Inflammatory macrophage (primary cell): ENCODE data around the gene COL27A1.
"Not testable (repeated sequence)": the region's sequence is repeated elsewhere in the genome, so short reads cannot be mapped to it uniquely, and the experiment has no call there.

Experiments
- DNase-seq, 2 donors: peaks; one replicate each; pipeline ENCODE4 v3.0.0-alpha.2; 2020 to 2022

COL27A1 gene

DNA sequence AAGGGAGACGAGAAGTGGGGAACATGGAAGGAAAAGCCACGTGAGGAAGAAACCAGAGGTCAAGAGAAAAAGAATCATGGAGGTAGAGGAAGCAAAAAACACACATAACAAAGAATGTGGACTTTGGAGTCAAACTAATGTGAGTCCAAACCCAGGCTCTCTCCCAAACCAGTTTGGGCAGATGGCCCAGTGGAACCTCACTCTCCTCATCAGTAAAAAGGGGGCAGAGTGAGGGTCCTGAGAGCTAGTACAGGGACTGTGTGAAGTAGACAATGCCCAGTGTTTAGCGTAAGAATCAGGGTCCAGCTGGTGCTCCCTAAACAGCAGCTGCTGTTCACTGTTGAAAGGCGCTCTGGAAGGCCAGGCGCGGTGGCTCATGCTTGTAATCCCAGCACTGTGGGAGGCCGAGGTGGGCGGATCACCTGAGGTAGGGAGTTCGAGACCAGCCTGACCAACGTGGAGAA lies 173.1 kb downstream of the COL27A1 start:
- not testable (repeated sequence) for DNase-seq

DNA sequence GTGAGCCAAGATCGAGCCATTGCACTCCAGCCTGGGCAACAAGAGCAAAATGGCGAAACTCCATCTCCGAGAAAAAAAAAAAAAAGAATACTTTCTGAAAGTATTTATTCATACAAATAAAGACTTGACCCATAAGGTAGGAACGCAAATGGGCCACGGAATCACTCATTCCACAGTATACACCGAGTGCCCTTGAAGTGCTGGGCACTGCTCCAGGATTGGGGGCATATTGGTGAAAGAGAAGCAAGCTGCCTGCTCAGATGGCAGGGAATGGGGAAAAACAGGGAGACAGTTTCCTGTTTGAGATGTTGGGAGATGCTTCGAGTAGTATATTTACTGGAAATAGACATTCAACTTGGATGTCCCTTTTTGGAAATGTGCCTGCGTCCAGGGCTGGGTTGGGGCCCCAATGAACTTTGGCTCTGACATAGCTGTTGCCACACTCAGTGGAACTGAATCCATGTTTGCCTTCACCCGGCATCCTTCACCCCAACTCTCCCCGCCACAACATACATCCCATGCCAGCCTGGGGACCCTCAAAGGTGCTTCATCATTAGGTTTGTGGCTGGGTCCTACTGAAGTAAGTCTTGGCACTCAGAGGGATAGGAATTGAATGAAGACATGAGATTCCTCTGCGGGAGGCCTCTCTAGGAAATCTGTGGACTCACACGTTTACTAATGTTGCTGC lies 173.7 kb downstream of the COL27A1 start:
- DNase-seq = not testable (repeated sequence)

DNA sequence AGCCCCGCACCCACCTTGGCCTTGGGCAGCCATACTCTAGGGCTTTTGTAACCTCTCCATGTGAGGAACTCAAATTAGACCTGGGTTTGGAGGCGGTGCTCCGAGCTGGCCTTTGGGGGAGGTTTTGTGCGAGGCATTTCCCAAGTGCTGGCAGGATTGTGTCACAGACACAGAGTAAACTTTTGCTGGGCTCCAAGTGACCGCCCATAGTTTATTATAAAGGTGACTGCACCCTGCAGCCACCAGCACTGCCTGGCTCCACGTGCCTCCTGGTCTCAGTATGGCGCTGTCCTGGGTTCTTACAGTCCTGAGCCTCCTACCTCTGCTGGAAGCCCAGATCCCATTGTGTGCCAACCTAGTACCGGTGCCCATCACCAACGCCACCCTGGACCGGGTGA lies 174.3 kb downstream of the COL27A1 start, which contains the start of gene ORM2:
ORM2 (plus strand) TSS at position 245 of the 398 bp plus-strand sequence; CDS start at position 281, 36 bp downstream.
- DNase-seq = not testable (repeated sequence)

DNA sequence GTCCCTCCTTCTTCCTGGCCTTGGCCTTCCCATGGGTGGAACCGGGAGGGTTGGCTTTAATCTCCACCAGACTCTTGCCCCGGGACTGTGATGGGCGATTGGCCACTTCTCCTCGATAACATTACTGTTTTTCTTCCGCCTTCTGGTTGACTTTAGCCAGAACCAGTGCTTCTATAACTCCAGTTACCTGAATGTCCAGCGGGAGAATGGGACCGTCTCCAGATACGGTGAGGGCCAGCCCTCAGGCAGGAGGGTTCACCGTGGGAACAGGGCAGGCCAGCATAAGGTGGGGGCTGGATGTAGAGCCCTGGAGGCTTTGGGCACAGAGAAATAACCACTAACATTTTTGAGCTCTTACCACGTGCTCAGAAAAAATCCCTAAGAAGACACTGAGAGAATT lies 175.3 kb downstream of the COL27A1 start:
- no peak for DNase-seq

- not testable (repeated sequence) for DNase-seq
Measured at GRCh38 chr9:114331229-114332195, 176.2 kb downstream of the COL27A1 start.

DNA sequence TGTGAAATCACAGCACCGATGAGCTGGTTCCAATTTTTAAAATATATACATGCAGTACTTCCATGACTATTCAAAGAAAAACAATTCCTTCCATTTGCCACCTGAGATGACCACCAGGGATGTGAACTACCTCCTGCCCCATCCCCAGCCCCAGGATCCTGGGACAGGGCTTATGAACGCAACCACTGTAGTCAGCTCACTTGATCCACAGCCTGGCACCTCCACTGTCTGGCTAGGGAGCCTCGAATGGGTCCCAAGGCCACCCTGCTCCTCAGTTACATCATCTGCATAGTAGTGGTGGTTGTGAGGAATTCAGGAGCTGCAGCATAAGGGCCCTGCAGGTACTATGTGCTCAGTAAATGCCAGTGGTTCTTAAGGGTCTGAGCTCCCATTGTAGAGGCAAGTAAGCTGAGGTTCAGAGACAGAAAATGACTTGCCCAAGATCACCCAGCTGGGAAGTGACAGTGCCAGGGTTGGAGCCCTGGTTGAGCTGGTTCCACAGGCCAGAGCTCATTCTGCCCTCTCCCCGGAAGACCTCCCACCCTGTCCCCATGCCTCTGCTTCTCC lies 177.2 kb downstream of the COL27A1 start:
- not testable (repeated sequence) for DNase-seq

DNA sequence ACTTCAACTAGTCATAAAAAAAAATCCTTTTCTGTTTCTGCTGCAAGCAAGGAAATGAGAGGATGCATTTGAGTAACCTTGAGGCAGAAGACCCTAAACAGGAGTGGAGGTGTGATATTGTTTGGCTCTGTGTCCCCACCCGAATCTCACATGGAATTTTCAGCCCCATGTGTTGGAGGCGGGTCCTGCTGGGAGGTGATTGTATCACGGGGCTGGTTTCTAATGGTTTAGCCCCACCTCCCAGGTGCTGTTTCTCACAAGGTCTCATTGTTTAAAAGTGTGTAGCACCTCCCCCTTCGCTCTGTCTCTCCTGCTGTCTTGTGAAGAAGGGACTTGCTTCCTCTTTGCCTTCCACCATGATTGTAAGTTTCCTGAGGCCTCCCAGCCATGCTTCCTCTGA lies 178.4 kb downstream of the COL27A1 start:
- not testable (repeated sequence) for DNase-seq

GRCh38 chr9:114334490-114334889 lies 179.2 kb downstream of the COL27A1 start:
- DNase-seq = no peak

GRCh38 chr9:114335745-114336144 lies 180.4 kb downstream of the COL27A1 start:
- no peak for DNase-seq

GRCh38 chr9:114336157-114336556 lies 180.8 kb downstream of the COL27A1 start:
- DNase-seq = no peak

DNA sequence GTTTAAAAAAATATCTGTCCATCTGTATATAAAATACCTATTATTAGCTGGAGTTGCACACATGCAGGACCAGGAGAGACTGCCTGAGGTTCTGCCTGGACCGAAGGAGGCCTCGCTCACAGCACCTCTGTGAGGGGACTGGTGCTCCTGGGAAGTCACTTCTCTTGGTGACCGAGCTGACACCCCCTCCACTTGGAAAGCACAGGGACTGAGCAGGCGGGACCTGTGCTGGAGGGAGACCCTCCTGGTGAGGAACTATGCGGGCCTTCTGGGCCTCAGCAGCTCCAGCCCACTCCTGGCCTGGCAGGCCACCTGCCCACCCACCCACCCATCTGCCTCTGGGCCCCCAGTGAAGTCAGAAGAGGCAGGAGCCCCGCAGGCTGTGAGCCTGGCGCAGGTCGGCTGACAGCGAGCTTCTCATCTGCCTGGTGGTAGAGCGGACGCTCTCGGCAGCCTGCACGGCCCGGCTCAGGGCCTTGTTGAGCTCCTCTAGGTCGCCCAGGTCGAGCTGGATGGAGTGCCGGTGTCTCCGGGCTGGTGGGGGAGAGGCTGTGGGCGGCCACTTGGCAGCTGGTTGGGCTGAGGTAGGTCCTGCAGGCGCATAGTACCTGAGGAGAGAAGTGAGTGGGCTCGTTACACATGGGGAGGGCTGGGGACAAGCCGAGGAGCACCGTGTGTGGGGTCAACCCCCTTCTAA lies 181.5 kb downstream of the COL27A1 start:
- DNase-seq = no peak

- DNase-seq = no peak
Measured at GRCh38 chr9:114338187-114338586, 182.8 kb downstream of the COL27A1 start.

GRCh38 chr9:114339130-114339908 lies 184.0 kb downstream of the COL27A1 start:
- DNase-seq = peak; percentile 66 to 70

DNA sequence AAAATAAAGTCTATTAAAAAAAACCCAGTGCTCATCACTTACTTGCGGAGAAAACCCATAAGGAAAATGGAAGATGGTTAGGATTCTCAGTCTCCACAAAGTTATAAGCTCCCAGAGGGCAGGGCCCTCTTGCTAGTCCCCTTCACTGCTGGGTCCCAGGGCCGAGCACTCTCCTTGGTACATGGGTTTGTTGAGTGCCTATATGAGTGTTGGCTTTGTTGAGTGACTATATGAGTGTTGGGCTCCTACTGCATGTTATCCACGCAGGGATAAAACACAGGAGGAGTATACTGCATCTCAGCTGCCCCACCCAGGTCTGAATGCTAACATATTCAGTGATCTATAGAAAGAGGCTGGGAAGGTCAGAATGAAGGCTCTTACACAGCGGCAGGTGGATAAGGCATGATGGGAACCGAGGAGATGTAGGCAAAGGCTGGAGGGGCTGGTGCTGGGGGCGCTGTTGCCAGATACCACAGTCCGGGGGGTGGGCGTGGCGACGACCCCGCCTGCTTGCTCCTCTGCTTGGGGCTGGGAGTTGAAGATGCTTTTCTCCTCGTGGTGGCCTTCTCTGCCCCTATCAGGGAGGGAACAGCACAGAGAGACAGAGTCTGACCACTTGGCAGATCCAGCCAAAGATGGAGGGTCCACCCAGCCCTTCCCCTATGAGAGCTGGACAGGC lies 186.0 kb downstream of the COL27A1 start:
- DNase-seq = no peak

DNA sequence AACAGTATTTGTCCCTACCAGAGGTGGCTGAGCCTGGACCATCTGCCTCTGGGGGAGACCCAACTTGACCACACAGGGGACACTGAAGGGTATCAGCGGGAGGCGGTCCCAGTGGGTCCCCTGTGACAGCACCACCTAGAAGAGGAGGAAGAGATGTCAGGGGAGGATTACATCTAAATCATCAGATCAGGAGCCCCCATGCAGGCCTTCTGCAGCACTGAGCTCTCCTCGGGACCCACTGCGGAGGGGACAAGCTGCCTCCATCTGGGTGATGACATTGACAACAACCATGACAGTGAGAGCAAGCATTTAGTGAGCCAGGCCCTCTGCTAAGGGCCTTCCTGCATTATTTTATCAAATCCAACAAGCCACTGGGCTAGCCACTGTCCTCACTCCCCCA lies 186.7 kb downstream of the COL27A1 start:
- DNase-seq = no peak

- no peak for DNase-seq
Measured at GRCh38 chr9:114342755-114343440, 187.6 kb downstream of the COL27A1 start.

GRCh38 chr9:114343471-114344187 lies 188.3 kb downstream of the COL27A1 start:
- DNase-seq = no peak

DNA sequence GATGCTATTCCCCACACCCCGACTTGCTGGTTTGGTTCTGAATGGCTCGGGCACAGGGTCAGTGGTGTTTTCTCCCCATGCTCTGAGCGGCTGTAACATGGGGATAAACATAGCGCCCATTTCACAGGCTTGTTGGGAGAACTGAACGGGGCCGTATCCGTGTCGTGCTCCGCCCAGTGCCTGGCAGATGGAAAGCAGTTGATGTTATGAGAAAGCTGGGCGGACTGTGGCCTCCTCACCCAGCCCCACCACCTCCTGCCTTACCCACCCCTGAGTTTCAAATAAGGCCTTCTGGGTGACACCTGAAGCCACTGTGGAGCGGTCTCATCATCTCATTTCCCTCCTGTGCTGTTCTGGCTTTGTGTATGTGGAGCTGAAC lies 188.8 kb downstream of the COL27A1 start:
- no peak for DNase-seq

- DNase-seq = no peak
Measured at GRCh38 chr9:114344692-114345091, 189.4 kb downstream of the COL27A1 start.
